A549 (cell line): ENCODE data around the gene CYP1A1.

Source experiments
- CTCF ChIP-seq: fragments of >200 bp; sonication (Bioruptor Twin); formaldehyde crosslinking; IDR thresholded peaks from 3 replicates; pipeline ENCODE4 v1.5.1; 2016
- EP300 ChIP-seq, 2 experiments: fragments of >200 bp; sonication (Bioruptor Twin); formaldehyde crosslinking; IDR thresholded peaks; 2 replicates in 1 of 2; 3 replicates in 1 of 2; pipeline ENCODE4 v1.6.1; 2016 to 2017
- GATA3 ChIP-seq: IDR thresholded peaks from 2 replicates; pipeline ENCODE4 v1.6.1; 2012; ENCODE audit warnings: borderline replicate concordance
- HMGXB4 ChIP-seq: fragments of 250-450 bp; sonication (Bioruptor Pico); IDR thresholded peaks from 2 replicates; pipeline ENCODE4 v1.5.0; 2021; ENCODE audit warnings: mild to moderate bottlenecking, moderate library complexity, borderline replicate concordance
- JUN ChIP-seq, 2 experiments: fragments of >200 bp; sonication (Bioruptor Twin); formaldehyde crosslinking; IDR thresholded peaks; 2 replicates in 1 of 2; 3 replicates in 1 of 2; pipeline ENCODE4 v1.6.1; 2016 to 2017
- RAD21 ChIP-seq, 2 experiments: fragments of >200 bp in 1 of 2; sonication (Bioruptor Twin) in 1 of 2; formaldehyde crosslinking in 1 of 2; IDR thresholded peaks in 1 of 2; conservative IDR thresholded peaks in 1 of 2; 2 replicates in 1 of 2; 3 replicates in 1 of 2; pipeline ENCODE4 v1.6.1; 2012 to 2018; ENCODE audit warnings: inconsistent platforms in 1 of 2
- SREBF2 ChIP-seq: fragments of 450-650 bp; IDR thresholded peaks from 2 replicates; pipeline ENCODE4 v1.6.1; 2014; ENCODE audit warnings: mild to moderate bottlenecking, moderate library complexity
- TP53 ChIP-seq: fragments of 250-450 bp; sonication (Bioruptor Pico); IDR thresholded peaks from 2 replicates; pipeline ENCODE4 v1.5.0; 2021; ENCODE audit warnings: mild to moderate bottlenecking, moderate library complexity

DNA sequence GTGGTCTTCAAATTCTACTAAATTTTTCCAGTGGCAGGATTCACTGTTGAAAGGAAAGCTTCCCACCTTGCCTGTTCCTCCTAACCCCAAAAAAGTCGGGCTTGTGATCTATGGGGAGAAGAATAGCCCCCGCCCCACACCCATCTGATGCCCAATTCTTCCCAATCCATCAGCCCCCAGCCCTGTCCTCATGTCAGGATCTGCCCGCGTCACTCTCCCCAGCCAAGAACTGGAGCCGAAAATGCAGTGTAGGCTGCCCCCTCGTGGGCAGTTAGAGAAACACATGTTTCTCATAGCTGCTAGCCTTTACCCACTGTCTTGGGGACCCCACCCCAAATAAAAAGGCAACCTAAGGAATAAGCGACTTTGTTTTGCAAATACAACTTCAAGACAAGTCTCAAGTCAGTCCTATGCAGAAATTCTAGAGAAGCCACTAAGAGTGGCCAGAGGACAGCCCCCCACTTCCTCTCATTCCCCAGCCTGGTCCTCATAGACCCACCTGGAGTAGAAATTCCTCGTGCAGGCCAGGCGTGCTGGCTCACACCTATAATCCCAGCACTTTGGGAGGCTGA, 43.5 kb upstream of the CYP1A1 start:
- TF ChIP-seq JUN (IDR thresholded peaks at IDR 0.05) (no peak), CTCF (peak; percentile 95), EP300 (IDR thresholded peaks at IDR 0.05) (no peak), SREBF2 (no peak), TP53 (CRISPR knock-in tag) (no peak), GATA3 (no peak), HMGXB4 (no peak), RAD21 (conservative IDR thresholded peaks at IDR 0.05 in 1 of 2, IDR thresholded peaks at IDR 0.05 in 1 of 2) (peak; percentile 97)
